ENCODE results near the gene NR2F2. TPM values are rescaled to one million over a fixed set of nuclear protein-coding genes. Genes with fewer than 3 reads are reported as not detected.

The NR2F2 gene
- total and polyA plus RNA-seq, 2 donors (not counting 1 experiment from before 2014, with no cell fraction given): not detected

- no peak overlapping the region for H3K4me2 ChIP-seq (replicated peaks; ENCODE audit: low read depth, low read length, poor library complexity, severe bottlenecking)
- Mint-ChIP-seq H3K4me1 (peaks cover 5% of the 10 kb centered on the region), H3K27ac (no peak overlapping the region), H3K9me3 (ENCODE audit: insufficient read depth) (no peaks in the 10 kb centered on the region), H3K27me3 (peaks cover 56% of the 10 kb centered on the region), H3K4me3 (no peak overlapping the region)
- ATAC-seq (ENCODE audit: low read depth) (no peak), DNase-seq (no peak)
- H2AFZ ChIP-seq (ENCODE audit: insufficient read depth, low read depth, low read length, poor library complexity, severe bottlenecking): no peak overlapping the region
- no peak overlapping the region for H3K9ac ChIP-seq (ENCODE audit: low read length)
- POLR2A ChIA-PET: no interaction called here
- no peaks in the 10 kb centered on the region for H4K20me1 ChIP-seq (ENCODE audit: control insufficient read depth, insufficient read depth, low read length, poor library complexity, severe bottlenecking)
- H3K4me3 ChIP-seq (ENCODE audit: control extremely low read depth in 1 of 5, extremely low read depth in 1 of 5, insufficient read depth in 1 of 5, low read depth in 2 of 5, low read length in 4 of 5): no peak overlapping the region
- intact Hi-C loops (cut with micrococcal nuclease): no loop called here
- WGBS (ENCODE audit: insufficient coverage): 10% methylated on average over 57 of the region's 66 CpGs
- H3K79me2 ChIP-seq (ENCODE audit: control insufficient read depth, insufficient read depth, low read length): no peaks in the 10 kb centered on the region
- no peak for TF ChIP-seq EZH2 (IDR thresholded peaks at IDR 0.05; ENCODE audit: borderline replicate concordance, insufficient read depth, low read depth, low read length, poor library complexity, severe bottlenecking)
- TF ChIP-seq, protein P1, sequence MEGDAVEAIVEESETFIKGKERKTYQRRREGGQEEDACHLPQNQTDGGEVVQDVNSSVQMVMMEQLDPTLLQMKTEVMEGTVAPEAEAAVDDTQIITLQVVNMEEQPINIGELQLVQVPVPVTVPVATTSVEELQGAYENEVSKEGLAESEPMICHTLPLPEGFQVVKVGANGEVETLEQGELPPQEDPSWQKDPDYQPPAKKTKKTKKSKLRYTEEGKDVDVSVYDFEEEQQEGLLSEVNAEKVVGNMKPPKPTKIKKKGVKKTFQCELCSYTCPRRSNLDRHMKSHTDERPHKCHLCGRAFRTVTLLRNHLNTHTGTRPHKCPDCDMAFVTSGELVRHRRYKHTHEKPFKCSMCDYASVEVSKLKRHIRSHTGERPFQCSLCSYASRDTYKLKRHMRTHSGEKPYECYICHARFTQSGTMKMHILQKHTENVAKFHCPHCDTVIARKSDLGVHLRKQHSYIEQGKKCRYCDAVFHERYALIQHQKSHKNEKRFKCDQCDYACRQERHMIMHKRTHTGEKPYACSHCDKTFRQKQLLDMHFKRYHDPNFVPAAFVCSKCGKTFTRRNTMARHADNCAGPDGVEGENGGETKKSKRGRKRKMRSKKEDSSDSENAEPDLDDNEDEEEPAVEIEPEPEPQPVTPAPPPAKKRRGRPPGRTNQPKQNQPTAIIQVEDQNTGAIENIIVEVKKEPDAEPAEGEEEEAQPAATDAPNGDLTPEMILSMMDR (IDR thresholded peaks at IDR 0.05): no peak
- H3K4me1 ChIP-seq (ENCODE audit: control insufficient read depth in 2 of 2, insufficient read depth in 2 of 2, low read length in 2 of 2): no peaks in the 10 kb centered on the region
- H3K27me3 ChIP-seq (replicated peaks in 1 of 4; ENCODE audit: control extremely low read depth in 1 of 4, control insufficient read depth in 3 of 4, insufficient read depth in 4 of 4, low read length in 3 of 4): peaks cover 2 to 56% (median 38%) of the 10 kb centered on the region in 4 experiments
- CTCF ChIA-PET: no interaction called here
- peaks cover 0 to 13% (median 0%) of the 10 kb centered on the region in 3 donors for H3K9me3 ChIP-seq (ENCODE audit: control extremely low read depth in 1 of 3, control insufficient read depth in 2 of 3, insufficient read depth in 1 of 3, low read length in 2 of 3)
- H3K36me3 ChIP-seq (replicated peaks in 1 of 2; ENCODE audit: control extremely low read depth in 1 of 2, control insufficient read depth in 1 of 2, extremely low read depth in 1 of 2, insufficient read depth in 2 of 2, low read length in 1 of 2): no peaks in the 10 kb centered on the region
- no peak overlapping the region for H3K27ac ChIP-seq (ENCODE audit: low read length in 2 of 2)
These were observed 7.8 kb upstream of the NR2F2 start for GRCh38 chr15:96322536-96323318.
